LHCN-M2 (cell line): Measurements from ENCODE around the gene PTGIS. TPM values are rescaled to one million over a fixed set of nuclear protein-coding genes. Genes with fewer than 3 reads are reported as not detected.
A peak's percentile ranks its signal among the peaks of the same experiment; 100 is the strongest.

Experiments
- DNase-seq: peaks from one replicate; pipeline ENCODE4 v3.0.0-alpha.2; 2012; ENCODE audit warnings: low read depth
- total RNA-seq: library from RNA; depleted of rRNA; stranded (reverse); fragments of >200 nt; gene quantifications from 2 replicates; pipeline ENCODE4 v1.2.3, GENCODE V29; 2014

Gene PTGIS
- total RNA-seq, 1 experiment from 2014 or later: 0.92 TPM

- DNase-seq: no peak
Observed at GRCh38 chr20:49501917-49502316, 66.0 kb downstream of the PTGIS start.

- DNase-seq: no peak
Observed at GRCh38 chr20:49497398-49497669, 70.6 kb downstream of the PTGIS start.

GRCh38 chr20:49496553-49497397 is 71.2 kb downstream of the PTGIS start:
- no peak for DNase-seq

- no peak for DNase-seq
Observed at GRCh38 chr20:49496043-49496442, 71.9 kb downstream of the PTGIS start.

- no peak for DNase-seq
Observed at GRCh38 chr20:49490689-49491088, 77.2 kb downstream of the PTGIS start.

GRCh38 chr20:49489688-49490087 is 78.2 kb downstream of the PTGIS start:
- no peak for DNase-seq

GRCh38 chr20:49486064-49486463 is 81.9 kb downstream of the PTGIS start:
- no peak for DNase-seq

GRCh38 chr20:49485563-49485962 is 82.4 kb downstream of the PTGIS start:
- no peak for DNase-seq

GRCh38 chr20:49484180-49485140 is 83.5 kb downstream of the PTGIS start:
- DNase-seq: peak; percentile 67

GRCh38 chr20:49483696-49484123 is 84.2 kb downstream of the PTGIS start:
- no peak for DNase-seq

- DNase-seq: no peak
Observed at GRCh38 chr20:49483018-49483695, 84.8 kb downstream of the PTGIS start.

- peak; percentile 54 for DNase-seq
Observed at GRCh38 chr20:49482621-49483017, 85.3 kb downstream of the PTGIS start, which contains the start of gene KCNB1. Gene KCNB1, minus strand, starts transcription at chr20:49482668. Its CDS starts 188 bp downstream, at chr20:49482480.

GRCh38 chr20:49482173-49482572 is 85.8 kb downstream of the PTGIS start:
- no peak for DNase-seq

GRCh38 chr20:49481116-49481515 is 86.8 kb downstream of the PTGIS start:
- DNase-seq: no peak

- no peak for DNase-seq
Observed at GRCh38 chr20:49480236-49480635, 87.7 kb downstream of the PTGIS start.

- no peak for DNase-seq
Observed at GRCh38 chr20:49479785-49480184, 88.2 kb downstream of the PTGIS start.

GRCh38 chr20:49478754-49479689 is 88.9 kb downstream of the PTGIS start:
- no peak for DNase-seq

- DNase-seq: no peak
Observed at GRCh38 chr20:49478266-49478665, 89.7 kb downstream of the PTGIS start.

- DNase-seq: no peak
Observed at GRCh38 chr20:49477200-49477599, 90.7 kb downstream of the PTGIS start.

- no peak for DNase-seq
Observed at GRCh38 chr20:49476016-49476355, 92.0 kb downstream of the PTGIS start.
